Measurements from ENCODE around the gene AGPAT3. TPM values are rescaled to one million over a fixed set of nuclear protein-coding genes. Genes with fewer than 3 reads are reported as not detected.

Gene AGPAT3
- total RNA-seq, 6 experiments from 2014 or later, result 56.9 to 111 (median 95.3) TPM

DNA sequence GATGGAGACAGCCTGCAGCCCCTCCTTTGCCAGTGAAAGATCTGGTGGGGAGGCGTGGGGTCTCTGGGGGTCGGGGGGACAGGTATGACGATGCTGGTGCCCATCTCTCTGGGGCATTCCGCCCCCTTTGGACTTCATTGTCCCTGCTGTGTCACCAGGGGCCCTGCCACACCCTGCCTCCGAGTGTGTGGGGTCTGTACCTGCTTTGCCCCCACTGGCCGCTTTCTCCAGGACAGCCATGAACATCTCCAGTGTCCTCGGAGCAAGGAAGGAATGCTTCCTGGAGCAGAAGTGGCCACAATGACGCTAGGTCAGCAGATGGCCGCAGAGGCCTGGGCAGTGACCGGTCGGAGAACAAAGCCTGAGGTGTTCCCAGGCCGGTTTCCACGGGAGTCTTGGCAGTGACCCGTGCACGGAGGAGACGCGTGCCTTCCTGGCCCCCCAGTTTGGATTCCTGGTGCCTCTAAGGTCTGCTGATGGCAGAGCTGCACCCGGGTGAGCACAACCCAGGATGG, 128.5 kb downstream of the AGPAT3 start:
- Histone ChIP-seq H3K27ac (no peak overlapping the region), H3K4me3 (no peak overlapping the region), H3K4me1 (no peaks in the 10 kb centered on the region), H3K9me3 (no peaks in the 10 kb centered on the region), H3K36me3 (no peaks in the 10 kb centered on the region), H3K27me3 (no peaks in the 10 kb centered on the region)
- intact Hi-C loops (cut with DNase I), result no loop called here
- ATAC-seq, result peak in 1 of 4 donors; percentile 11
- peak in 1 of 3 donors; percentile 35 for DNase-seq
- WGBS (ENCODE audit: insufficient coverage, low coverage, low lambda C conversion rate, missing lambda C conversion rate), result 79% methylated on average over 4 of the region's 18 CpGs
- TF ChIP-seq POLR2A (IDR thresholded peaks at IDR 0.05), result no peak
- TF ChIP-seq, protein P1, sequence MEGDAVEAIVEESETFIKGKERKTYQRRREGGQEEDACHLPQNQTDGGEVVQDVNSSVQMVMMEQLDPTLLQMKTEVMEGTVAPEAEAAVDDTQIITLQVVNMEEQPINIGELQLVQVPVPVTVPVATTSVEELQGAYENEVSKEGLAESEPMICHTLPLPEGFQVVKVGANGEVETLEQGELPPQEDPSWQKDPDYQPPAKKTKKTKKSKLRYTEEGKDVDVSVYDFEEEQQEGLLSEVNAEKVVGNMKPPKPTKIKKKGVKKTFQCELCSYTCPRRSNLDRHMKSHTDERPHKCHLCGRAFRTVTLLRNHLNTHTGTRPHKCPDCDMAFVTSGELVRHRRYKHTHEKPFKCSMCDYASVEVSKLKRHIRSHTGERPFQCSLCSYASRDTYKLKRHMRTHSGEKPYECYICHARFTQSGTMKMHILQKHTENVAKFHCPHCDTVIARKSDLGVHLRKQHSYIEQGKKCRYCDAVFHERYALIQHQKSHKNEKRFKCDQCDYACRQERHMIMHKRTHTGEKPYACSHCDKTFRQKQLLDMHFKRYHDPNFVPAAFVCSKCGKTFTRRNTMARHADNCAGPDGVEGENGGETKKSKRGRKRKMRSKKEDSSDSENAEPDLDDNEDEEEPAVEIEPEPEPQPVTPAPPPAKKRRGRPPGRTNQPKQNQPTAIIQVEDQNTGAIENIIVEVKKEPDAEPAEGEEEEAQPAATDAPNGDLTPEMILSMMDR (IDR thresholded peaks at IDR 0.05), result no peak

DNA sequence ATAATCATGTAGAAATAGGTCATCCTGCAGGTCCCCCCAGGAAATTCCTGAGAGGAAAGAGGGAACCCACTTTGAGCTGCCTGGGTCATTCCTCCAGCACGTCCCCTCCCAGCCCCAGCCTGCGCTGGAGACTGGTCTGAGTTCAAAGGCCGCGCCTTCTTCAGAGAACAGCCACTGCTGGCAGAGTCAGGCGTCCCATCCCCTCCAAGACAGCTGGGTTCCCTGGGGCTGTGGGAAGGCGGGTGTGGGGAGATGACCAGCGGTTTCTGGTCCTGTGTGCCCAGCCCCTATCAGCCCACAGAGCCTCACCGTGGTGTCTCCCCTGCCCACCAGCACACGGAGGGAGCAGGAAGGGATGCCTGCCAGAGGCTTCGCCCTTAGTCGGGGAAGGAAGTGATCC, 129.1 kb downstream of the AGPAT3 start:
- no peaks in the 10 kb centered on the region for H3K27me3 ChIP-seq
- H3K4me1 ChIP-seq, result no peaks in the 10 kb centered on the region
- H3K36me3 ChIP-seq, result no peaks in the 10 kb centered on the region
- no peak overlapping the region for H3K4me3 ChIP-seq
- ATAC-seq, result peak in 2 of 4 donors; percentile 22 to 31
- H3K27ac ChIP-seq, result no peak overlapping the region
- 54% methylated on average over 7 of the region's 11 CpGs for WGBS (ENCODE audit: insufficient coverage, low coverage, low lambda C conversion rate, missing lambda C conversion rate)
- intact Hi-C loops (cut with DNase I), result no loop called here
- TF ChIP-seq POLR2A (IDR thresholded peaks at IDR 0.05), result no peak
- TF ChIP-seq, protein P1 (IDR thresholded peaks at IDR 0.05), result no peak
- H3K9me3 ChIP-seq, result no peaks in the 10 kb centered on the region
- peak in 1 of 3 donors; percentile 40 for DNase-seq

DNA sequence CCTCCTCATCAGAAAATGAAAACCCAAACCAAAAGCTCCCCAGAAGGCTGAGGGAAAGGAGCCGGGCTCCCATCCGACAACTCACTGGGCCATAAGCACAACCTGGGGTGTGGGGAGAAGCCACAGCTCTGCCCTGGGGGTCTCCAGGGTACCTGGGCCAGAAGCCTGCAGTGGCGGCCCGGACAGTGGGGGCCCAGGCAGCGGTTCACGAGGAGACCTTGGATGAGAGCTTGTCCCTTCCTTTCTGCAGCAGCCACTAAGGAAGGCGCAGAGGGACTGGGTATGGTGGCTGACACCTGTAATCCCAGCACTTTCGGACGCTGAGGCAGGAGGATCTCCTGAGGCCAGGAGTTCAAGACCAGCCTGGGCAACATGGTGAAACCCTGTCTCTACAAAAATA, 129.6 kb downstream of the AGPAT3 start:
- Histone ChIP-seq H3K4me1 (no peaks in the 10 kb centered on the region), H3K4me3 (no peak overlapping the region), H3K9me3 (no peaks in the 10 kb centered on the region), H3K36me3 (no peaks in the 10 kb centered on the region), H3K27ac (no peak overlapping the region), H3K27me3 (no peaks in the 10 kb centered on the region)
- ATAC-seq (no peak), DNase-seq (peak in 1 of 3 donors; percentile 40)
- TF ChIP-seq, protein P1 (IDR thresholded peaks at IDR 0.05), result no peak
- no peak for TF ChIP-seq POLR2A (IDR thresholded peaks at IDR 0.05)
- WGBS (ENCODE audit: insufficient coverage, low coverage, low lambda C conversion rate, missing lambda C conversion rate), result 90% methylated on average over 2 of the region's 9 CpGs
- intact Hi-C loops (cut with DNase I), result no loop called here

DNA sequence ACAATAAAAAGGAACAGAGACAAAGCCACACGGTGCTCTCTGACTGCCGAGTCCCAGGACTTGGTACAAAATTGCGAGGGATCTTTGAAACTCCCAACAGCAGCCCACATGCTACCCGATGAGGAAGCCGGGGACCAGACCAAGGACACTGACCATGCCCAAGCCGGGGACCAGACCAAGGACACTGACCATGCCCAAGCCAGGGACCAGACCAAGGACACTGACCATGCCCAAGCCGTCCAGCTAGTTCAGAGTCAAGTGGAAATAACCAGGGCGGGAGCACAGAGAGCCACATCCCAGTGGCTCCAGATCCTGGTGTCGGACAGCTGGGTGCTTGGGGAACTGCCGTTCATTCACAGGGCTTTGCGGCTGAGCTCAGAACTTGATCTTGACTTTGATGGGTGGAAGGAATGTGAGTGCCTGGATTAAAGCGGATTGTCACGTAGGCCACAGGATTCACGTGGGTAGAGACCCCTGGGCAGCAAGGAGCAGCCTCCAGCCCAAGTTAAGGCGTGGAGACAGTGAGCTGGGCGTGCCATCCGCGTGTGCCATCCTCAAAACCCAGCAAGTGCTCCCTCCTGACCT, 130.6 kb downstream of the AGPAT3 start:
- Histone ChIP-seq H3K4me1 (no peaks in the 10 kb centered on the region), H3K27ac (no peak overlapping the region), H3K36me3 (no peaks in the 10 kb centered on the region), H3K27me3 (no peaks in the 10 kb centered on the region), H3K4me3 (no peak overlapping the region), H3K9me3 (no peaks in the 10 kb centered on the region)
- TF ChIP-seq POLR2A (IDR thresholded peaks at IDR 0.05), result no peak
- TF ChIP-seq, protein P1 (IDR thresholded peaks at IDR 0.05), result no peak
- intact Hi-C loops (cut with DNase I), result no loop called here
- DNase-seq (peak in 1 of 3 donors; percentile 26), ATAC-seq (no peak)
- 76% methylated on average over 2 of the region's 18 CpGs for WGBS (ENCODE audit: insufficient coverage, low coverage, low lambda C conversion rate, missing lambda C conversion rate)

Data from right lobe of liver (tissue), 6 donors.